ENCODE measurements around the gene VRK1. TPM values are rescaled to one million over a fixed set of nuclear protein-coding genes. Genes with fewer than 3 reads are reported as not detected.

The VRK1 gene
- total RNA-seq, 2 donors from 2014 or later, result 11.3 to 14.6 TPM

DNA sequence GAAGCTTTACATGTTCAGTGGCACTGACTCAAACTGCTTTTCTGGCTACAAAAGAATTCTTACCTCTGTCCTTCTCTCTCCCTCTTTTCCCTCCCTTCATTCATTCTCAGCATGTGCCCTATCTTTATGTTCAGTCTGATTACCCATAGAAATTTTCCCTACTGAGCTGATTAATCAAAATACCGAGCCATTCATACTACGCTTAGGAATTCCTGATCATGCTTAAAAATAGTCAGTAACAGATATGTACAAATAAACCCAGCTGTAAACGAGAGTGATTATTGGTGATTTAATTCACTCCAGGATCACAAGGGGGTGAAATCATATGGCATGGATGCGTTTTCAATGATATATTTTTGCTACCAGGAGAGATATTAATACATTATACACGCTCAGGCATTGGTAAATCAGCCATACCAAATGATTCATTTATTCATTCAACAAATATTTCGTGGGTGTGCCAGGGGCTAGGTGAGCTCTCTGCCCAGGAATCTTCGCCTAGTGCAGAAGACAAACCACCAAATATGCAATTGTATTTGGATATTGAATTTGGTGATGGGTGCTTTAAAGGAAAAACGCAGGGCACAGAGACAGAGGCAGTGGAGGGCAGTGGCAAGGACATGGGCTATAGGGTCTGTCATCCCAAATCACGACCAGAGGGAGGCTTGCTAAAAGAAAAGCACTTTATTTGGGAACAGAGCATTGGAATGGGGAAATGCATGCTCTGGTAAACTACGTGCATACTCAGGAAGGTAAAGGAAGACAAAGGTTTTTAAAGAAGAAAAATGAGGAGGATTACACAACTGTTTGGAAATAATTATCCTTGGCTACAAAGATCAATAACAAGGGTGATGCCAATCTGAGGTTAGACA lies 13.9 kb upstream of the VRK1 start:
- intact Hi-C loops (cut with DNase I, micrococcal nuclease), result no loop called here
- DNase-seq, result no peak
- no peak for ATAC-seq

DNA sequence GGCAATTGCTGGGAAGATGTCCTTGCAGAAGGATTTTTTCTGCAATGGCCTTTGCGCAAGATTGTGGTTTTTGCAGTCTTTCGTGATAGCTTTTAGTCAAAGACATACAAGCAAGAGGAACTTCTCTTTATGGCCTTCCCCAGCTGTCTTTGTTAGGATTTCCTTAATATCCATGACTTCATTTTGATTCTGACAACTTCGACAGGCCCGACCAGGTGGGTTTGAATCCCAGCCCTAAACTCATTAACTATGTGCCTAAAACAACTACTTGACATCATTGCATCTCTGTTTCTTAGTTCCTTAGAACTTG lies 13.3 kb upstream of the VRK1 start:
- no peak for DNase-seq
- ATAC-seq, result no peak
- intact Hi-C loops (cut with DNase I, micrococcal nuclease), result no loop called here

DNA sequence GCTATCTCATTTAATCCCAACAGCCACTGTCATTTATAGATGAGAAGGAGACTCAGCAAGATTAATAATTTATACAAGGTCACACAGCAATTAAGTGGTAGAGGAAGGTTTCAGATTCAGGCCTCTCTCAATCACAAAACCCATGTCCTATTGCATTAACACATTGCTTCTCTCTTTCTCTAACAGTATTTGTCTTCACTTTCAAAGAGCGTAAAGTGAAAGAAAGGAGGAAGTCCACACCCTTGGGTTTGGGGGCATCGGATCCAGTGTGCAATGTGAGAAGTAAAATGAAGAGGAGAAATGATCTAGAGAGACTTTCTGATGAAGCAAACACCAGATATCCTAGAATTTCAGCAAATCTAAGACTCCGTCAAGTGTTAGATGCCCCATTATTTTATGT lies 7.0 kb upstream of the VRK1 start:
- DNase-seq, result no peak
- intact Hi-C loops (cut with DNase I, micrococcal nuclease), result no loop called here
- no peak for ATAC-seq

DNA sequence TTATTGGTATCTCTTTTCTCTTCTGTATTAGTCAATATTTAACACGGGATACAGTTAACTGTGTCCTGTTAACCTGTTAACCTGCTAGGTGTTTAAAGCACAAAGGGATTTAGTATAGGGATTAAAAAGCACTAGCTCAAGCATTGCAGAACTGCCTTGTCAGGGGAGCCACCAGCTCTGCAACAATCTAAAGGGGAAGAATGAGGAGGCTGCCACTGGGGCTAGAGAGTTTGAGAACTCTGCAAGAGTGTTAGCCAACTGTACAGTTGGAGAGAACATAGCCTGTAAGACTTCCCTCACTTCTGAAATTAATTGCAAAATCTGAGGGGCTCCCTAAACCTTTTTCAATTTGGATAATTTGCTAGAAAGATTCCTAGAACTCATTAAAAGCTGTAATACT lies 6.5 kb upstream of the VRK1 start:
- DNase-seq (no peak), ATAC-seq (no peak)
- intact Hi-C loops (cut with DNase I, micrococcal nuclease), result no loop called here

DNA sequence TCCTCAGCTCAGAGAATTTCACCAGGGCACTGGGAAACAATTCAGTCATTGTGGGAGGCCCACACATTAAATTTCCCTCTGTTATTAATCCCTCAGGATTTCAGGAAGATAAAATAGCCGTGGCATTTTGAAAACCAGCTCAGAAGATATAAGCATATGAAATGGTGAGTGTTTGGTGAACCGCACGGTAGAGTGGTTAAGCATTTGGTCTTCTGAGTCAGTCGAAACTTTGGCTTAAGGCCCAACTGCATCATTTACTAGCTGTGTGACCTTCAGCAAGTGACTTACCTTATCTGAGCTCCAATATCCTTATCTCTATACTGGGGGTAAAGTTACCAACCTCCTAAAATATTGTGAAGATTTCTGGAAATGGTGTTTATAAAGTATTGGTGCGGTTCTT lies 5.2 kb upstream of the VRK1 start:
- ATAC-seq (no peak), DNase-seq (no peak)
- intact Hi-C loops (cut with DNase I, micrococcal nuclease), result no loop called here

DNA sequence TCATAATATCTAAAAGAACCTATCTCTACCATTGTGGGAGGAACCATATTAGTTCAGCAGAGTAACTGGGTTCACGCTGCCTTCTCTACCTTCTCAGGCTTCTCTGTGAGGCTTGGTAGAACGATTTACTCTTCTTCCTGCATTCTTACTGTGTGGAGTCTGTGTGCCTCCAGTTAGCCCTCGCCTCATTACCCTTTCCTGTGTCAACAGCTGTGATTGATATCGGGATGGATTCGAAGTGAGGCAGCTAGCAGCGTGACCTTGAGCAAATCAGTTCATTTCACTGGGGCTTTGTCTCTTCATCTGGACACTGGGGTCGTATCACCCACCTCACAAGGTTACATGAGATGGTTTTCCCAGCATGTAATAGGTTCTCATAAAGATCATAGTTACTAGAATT lies 4.6 kb upstream of the VRK1 start:
- ATAC-seq, result no peak
- DNase-seq, result no peak

DNA sequence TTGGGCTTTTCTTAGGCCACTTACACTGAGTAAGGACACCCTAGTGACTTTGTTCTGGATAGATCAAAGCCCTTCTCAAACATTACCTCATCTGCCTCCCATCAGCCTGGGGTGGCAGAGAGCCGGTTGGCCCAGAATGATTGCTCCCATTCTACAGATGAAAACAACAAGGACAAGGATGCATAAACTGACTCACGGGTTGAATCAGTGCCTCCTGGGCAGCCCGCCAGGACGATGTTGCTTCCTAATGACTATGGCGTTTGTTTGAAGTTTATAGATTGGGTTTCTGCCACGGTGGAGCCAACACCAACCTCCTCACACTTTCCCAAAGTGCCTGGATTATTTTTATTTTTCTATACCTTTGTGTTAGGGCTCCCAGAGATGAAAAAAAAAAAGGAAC lies 3.6 kb upstream of the VRK1 start:
- intact Hi-C loops (cut with DNase I, micrococcal nuclease), result no loop called here
- DNase-seq, result no peak
- ATAC-seq, result no peak

More for the DNA sequence above, 4.6 kb upstream of the VRK1 start:
- intact Hi-C loops (cut with DNase I, micrococcal nuclease), result no loop called here

DNA sequence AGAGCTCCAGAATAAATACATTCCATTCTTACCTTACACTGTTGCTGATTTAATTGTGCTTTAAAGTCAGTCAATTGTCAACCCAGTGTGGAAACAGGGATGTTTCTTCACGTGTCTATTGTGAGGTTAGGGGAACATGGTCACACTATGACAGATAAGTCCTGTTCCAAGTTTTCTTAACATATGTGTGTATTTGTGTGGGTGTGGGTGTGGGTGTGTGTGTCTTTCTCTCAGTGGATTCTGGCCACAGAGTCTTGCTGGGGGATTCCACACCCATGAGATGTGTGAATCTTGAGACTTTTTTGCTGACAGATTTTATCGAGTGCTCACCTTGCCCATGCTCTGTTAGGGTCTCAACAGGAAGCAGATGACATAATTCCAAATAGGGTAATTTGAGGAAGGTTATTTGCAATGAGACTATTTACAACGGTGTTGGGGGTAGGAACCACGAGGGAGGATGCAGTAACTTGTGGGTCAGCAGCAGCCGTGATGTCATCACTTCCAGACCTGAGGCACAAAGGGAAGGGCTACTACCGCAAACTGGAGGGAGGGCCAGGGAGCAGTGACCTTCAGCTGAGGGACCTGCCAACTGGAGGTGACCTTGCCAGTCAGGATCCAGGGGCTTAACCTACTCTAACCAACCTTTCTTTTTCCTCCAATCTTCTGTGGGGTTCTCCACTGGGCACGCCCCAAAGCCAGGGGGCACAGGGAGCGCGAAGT lies 1.9 kb upstream of the VRK1 start:
- intact Hi-C loops (cut with DNase I, micrococcal nuclease), result no loop called here
- no peak for DNase-seq
- no peak for ATAC-seq

DNA sequence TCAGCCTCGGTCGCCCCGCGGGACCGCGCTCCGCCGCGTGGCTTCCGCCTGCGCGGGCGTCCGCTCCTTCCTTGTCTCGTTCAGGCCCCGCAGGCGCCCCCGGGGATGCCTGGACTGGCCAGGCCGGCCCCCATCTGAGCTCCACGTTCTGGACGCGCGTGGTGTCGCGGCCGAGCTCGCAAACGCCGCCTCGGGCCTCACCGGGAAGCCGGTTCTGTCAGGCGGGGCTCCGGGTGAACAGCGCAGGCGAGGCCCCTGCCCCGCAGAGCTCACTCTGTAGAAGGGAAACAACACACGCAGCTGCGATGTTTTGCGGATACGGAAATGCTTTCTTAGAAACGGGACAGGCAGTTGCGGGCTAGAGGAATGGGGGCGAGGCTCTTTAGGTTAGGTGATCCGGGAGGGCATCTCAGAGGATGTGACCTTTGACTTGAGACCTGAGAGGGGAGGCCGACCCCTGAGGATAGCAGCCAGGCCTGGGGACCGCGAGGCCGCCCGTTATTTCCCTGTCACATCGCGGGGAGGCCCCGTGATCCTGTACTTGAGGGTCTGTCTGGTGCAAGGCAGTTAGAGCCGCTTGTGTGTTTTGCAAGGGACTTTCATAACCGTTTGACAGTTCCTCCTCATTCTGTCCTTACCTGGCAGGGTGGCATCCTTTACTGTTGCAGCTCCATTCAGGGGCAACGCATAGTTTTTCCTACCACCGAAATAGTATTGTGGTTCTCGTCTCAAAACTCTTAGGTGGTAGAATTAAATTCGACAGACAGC lies 584 bp downstream of the VRK1 start:
- ATAC-seq (peak; percentile 24), DNase-seq (peak in 1 of 2 donors; percentile 44)
- intact Hi-C loops (cut with DNase I, micrococcal nuclease), result no loop called here

DNA sequence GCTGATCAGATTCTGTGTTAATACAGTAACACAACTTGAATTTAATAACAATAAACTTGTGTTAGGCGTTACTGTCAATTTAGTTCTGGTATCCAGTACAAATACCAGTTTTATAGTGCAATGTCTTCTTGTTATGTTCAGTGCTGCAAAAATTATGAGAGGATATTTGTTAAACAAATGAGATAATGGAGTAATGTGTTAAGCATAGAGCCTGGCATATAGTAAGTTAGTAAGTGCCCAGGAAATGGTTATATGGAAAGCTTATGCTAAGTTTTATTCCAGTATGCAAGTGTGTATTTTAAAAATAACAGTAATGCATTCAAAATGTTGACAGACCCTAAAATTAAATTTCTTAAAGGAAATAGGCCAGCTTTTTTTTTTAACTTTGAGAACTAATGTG lies 1.8 kb downstream of the VRK1 start:
- DNase-seq, result no peak
- intact Hi-C loops (cut with DNase I, micrococcal nuclease), result no loop called here
- ATAC-seq, result no peak

DNA sequence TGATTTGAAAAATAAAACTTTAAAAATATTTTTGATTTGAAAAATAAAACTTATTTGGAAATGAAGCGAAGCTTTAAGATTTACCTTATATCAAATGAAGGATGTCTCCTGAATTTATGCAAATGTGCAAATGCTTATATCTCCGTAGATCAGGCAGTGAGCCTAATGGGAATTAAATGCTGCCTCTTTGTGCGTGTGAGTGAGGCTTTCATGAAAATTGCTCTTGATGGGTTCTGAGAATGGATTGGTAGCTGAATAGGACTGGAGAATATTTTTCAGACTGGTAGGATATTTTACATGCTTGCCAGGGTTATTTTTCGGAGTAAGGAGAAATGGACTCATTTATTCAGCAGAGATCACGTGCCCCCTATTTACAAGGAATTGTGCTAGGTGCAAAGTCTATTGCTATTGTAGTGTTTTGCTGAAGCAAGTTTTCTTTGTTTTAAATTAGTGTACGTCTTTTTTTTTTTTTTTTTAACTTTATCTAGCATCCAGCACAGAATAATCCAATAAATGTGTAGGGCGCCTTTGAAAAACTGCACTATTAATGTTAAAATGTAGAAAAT lies 2.4 kb downstream of the VRK1 start:
- intact Hi-C loops (cut with DNase I, micrococcal nuclease), result no loop called here
- DNase-seq, result no peak
- ATAC-seq, result peak; percentile 22

DNA sequence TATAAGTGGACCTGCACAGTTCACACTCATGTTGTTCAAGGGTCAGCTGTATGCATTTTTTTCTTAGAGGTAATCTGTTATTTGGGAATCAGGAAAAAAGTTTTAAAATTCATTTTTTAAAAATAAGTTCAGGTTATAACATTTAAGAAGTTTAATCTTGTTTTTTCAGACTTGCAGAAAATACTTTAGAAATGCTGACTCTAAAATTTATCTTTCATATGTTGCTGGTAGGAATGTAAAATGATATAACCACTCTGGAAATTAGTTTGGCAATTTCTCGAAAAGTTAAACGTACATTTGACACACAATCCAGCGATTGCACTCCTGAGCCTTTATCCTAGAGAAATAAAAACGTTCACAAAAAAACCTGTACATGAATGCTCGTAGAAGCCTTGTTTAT lies 4.7 kb downstream of the VRK1 start:
- intact Hi-C loops (cut with DNase I, micrococcal nuclease), result no loop called here
- ATAC-seq (no peak), DNase-seq (no peak)

DNA sequence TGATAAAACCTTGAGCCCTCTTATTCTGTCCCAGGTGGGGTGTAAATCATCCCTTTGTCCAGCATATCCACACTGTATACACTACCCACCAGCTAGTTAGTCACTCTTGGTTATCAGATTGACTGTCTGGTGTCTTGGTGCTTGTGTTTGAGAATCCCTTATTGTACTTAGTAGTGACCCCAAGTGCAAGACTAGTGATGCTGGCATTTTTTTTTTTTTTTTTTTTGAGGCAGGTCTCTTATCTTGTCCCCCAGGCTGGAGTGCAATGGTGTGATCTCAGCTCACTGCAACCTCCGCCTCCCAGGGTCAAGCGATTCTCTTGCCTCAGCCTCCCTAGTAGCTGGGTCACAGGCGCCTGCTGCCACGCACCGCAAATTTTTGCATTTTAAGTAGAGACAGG lies 5.8 kb downstream of the VRK1 start:
- no peak for ATAC-seq
- no peak for DNase-seq
- intact Hi-C loops (cut with DNase I, micrococcal nuclease), result no loop called here

DNA sequence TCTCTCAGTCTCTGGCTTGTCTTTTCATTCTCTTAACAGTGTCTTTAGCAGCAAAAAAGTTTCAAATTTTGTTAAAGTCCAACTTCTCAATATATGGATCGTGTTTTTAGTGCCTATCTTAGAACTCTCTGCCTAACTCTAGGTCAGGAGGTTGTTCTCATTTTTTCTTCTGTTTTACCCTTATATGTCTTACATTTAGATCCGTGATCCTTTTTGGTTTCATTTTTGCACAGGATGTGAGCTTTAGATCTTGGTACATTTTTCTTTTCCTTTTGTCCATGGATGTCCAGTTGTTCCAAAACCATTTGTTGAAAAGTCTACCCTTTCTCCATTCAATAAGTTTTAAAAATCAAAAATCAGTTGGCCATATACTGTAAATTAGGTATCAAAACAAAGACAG lies 6.8 kb downstream of the VRK1 start:
- no peak for ATAC-seq

DNA sequence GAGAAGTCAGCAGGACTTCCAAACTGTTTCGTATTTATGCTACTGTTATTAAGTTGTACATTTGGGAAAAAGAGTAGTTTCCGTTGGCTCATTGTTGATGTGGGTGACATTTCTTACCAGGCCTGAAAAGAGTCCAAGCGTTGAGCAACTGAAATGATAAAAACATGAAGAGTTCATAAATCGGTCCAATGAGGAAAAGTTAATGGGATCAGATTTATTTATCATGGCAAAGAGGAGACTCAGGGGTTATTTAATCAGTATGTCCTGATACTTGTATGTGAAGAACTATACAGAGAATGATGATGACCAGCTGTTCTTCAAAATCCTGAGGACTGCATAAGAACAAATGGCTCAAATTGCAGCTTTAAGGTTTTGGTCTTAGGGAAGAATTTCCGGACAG lies 7.7 kb downstream of the VRK1 start:
- DNase-seq (no peak), ATAC-seq (no peak)
- intact Hi-C loops (cut with DNase I, micrococcal nuclease), result no loop called here

More for the DNA sequence above, 6.8 kb downstream of the VRK1 start:
- no peak for DNase-seq
- intact Hi-C loops (cut with DNase I, micrococcal nuclease), result no loop called here

DNA sequence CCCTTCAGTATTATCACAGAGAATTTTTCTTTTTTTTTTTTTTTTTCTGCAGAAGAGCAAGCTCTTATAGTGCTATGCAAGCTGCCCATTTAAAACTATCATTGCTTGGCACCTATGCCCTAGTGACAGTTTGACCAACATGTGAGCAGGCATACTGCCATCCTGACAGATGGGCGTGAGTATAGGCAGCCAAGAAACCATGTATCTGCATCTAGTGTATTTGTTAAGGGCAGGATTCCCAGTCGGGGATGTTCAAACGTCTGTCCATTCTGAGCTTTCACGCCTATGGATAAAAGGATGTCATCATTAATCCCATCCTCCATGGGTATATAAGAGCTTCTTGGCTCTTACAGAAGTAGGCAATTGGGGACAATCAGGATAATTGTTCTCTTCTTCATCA lies 8.8 kb downstream of the VRK1 start:
- ATAC-seq (peak; percentile 100), DNase-seq (peak; percentile 53 to 60)
- intact Hi-C loops (cut with DNase I, micrococcal nuclease), result no loop called here

DNA sequence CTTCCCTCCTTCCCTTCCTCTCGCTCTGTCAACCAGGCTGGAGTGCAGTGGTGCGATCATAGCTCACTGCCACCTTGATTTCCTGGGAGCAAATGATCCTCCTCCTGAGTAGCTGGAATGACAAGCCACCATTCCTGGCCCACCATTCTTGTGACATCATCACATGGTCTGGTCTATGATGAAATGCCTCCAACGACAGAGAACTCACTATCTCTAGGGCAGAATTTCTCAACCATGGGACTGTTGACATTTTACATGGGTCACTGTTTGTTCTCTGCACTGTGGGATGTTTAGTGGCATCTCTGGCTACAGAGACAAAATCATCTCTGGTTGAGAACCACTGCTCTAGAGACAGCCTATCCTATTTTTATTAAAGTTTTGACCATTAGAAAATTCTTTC lies 9.7 kb downstream of the VRK1 start:
- ATAC-seq, result no peak
- intact Hi-C loops (cut with DNase I, micrococcal nuclease), result no loop called here

DNA sequence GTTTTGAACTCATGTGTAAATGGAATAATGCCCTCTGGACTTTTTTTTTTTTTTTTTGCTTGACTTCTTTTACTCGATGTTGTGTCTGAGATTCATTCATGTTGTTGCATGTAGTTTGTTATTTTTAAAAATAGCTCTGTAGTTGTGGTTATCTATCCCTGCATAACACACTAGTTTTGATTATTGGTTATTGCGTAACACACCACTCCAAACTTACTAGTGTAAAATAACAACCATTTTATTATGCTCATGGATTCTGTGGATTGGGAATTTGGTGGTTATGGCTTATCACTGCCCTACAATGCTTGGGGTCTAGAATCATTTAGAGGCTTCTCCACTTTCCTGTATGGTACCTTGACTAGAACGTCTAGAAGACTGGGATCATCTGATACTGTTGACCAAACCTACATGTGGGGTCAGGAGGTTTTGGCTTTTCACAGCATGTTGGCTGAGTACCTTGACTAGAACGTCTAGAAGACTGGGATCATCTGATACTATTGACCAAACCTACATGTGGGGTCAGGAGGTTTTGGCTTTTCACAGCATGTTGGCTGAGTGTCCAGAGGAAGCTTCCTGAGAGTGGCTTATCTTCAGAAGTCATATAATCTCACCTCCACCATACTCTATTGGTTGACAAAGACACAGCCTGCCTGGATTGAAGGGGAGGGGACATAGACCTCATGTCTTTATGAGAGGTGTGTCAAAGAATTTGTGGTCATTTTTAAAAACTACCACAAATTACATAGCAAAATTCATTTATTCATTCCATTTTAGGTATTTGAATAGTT lies 11.6 kb downstream of the VRK1 start:
- intact Hi-C loops (cut with DNase I, micrococcal nuclease), result no loop called here
- no peak for DNase-seq
- ATAC-seq, result no peak

More for the DNA sequence above, 9.7 kb downstream of the VRK1 start:
- no peak for DNase-seq

DNA sequence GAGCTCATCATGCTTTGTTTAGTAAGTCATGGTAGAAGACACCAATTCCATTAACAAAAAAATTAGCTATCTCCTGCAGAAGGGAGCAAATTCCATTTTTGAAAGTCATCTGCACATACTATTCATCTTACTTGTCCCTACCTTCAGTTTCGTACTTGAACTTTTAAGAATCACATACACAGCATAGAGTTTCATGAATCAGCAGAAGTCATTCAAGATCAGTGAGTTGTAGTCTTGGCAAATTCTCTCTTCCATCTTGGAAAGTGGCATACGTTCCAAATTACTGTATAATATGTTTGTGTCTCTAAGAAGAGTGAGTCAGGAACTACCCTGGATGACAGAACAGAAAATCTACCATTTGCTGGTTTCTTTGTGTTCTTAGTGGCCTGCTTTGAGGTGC lies 14.1 kb downstream of the VRK1 start:
- ATAC-seq (no peak), DNase-seq (no peak)
- intact Hi-C loops (cut with DNase I, micrococcal nuclease), result no loop called here

Data from left colon (tissue), 2 donors.